Measurements from ENCODE around the gene PI16.
A peak's percentile ranks its signal among the peaks of the same experiment; 100 is the strongest.
"Not testable (repeated sequence)": the region's sequence is repeated elsewhere in the genome, so short reads cannot be mapped to it uniquely, and the experiment has no call there.

PI16 gene

DNA sequence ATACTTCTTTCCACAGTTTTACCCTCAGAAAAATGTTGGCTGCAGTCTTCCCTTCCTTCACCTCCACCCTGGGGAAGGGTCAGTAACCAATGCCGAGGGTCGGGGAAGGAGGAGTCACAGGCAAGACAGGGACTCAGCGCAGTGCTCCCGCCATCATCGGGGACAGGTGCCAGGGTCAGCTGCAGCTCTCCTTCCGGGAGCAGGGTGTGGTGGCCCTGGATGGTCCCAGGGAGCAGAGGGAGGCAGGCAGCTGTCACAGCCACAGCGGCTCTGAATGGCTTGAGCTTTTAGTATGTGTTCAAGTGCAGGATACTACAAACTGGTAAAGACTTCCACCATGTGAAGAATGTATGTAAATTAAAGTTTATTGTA is 26.0 kb upstream of the PI16 start:
- no peak for DNase-seq (ENCODE audit: low read depth)

DNA sequence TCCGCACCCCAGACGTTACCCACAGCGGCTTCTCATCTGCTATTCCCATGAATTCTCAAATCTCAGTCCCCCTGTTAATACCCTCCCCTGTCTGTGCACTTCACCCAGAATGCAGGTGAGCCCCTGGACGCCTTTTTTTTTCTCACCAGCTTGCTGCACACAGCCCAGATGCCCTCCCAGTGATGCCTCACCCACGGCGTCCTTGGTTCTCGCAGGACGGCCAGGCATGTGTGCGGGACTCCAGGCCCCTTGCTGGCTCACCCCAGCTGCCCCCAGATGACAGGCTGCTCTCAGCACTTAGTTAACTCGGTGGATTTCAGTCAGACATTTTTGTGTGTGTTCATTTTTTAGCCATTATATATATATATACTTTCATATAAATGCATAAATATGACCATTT is 25.4 kb upstream of the PI16 start:
- no peak for DNase-seq (ENCODE audit: low read depth)

DNA sequence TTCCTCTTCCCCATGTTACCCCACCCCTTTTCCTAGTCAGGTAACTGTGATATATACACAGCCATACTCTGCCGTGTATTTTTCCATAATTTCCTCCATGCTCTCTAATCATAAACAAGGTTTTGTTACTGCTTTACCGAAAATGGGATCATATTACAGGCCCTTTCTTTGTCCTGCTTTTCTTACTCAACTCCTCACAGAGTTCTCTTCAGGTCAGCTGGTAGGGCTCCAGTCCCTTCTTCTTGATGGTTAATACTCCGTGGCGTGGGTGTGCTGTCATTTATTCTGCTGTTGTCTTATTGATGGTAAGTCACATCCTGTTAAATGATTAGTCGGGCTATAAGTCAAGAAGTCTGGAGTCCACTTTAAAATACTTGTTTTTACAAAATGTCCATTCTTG is 24.9 kb upstream of the PI16 start:
- peak; percentile 52 for DNase-seq (ENCODE audit: low read depth)

DNA sequence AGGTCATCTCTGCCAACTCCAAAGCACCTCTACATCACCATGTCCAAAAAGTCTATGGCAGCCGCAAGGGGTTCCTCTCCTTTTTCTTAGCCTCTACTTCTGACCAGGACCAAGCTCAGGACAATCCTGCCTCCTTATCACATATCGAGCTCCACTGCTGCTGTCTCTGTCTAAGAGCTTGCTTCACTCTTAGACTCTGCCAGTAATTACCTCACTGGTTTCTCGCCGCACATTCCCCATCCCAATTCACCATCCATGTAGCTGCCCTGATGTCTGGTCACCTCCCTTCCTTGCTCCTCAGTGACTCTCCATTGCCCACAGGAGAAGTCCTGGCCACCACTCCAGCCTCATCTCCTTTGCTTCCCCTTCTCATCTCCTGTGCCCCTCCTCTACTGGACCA is 24.1 kb upstream of the PI16 start:
- peak; percentile 14 for DNase-seq (ENCODE audit: low read depth)

DNA sequence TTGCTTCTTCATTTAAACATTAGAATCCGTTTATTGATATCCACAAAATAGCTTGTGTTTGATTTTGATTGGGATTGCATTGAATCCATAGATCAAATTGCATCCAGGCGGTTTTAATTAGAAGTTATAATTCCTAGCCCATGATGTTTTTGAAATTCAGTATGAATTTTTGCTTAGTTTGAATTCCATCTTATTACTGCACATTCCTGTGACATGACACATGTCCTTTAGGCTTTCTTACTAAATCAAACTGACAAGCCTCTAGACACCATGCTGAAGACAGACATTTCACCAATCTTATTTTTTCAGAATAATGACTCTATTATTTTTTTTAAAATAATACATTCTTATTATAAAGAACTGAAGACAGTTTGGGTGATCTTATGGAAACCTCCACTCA is 21.4 kb upstream of the PI16 start:
- peak; percentile 66 for DNase-seq (ENCODE audit: low read depth)

DNA sequence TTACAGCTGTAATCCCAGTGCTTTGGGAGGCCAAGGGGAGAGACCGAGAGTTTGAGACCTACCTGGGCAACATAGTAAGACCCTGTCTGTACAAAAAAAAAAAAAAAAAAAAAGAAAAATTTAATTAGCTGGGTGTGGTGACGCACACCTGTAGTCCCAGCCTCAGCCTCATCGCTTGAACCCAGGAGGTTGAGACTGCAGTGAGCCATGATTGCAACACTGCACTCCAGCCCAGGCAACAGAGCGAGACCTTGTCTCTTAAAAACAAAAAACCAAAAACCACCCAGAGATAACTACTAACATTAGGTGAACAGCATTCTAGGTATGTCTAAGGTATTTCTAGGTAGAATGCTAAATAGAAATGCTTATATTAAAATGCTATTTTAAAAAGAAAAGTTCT is 21.0 kb upstream of the PI16 start:
- DNase-seq (ENCODE audit: low read depth) = no peak

DNA sequence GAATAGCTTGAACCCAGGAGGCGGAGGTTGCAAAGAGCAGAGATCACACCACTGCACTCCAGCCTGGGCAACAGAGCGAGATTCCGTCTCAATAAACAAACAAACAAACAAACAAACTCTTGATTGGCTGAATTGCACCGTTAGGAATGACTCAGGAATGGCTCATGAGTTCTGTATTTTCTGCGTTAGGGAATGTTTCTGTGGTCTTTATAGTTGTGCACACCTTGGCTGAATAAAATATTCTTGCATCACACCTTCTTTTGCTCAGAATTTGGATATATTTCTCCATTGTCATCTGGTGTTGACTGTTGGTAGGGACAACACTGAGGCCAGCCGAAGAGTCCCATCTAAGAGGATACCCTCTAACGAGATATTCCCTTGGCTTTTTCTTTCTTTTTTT is 19.6 kb upstream of the PI16 start:
- no peak for DNase-seq (ENCODE audit: low read depth)

DNA sequence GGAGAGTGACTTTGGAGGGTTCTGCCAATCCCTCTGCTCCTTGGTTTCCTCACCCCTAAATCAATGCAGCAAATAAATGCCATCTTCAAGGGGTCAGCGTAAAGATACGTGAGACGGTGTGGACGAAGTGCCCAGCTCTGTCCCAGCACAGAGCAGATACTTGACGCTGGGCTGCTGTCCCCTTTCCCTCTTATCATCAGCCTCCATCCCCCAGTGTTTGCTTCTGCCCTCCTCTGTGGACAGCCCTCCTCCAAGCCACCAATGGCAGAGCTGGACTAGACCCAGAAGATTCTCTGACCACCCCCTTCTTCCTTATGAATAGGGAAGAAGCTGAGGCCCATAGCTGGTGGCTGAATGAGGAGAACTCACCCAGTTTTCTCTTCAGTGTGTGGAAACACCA is 17.7 kb upstream of the PI16 start:
- no peak for DNase-seq (ENCODE audit: low read depth)

DNA sequence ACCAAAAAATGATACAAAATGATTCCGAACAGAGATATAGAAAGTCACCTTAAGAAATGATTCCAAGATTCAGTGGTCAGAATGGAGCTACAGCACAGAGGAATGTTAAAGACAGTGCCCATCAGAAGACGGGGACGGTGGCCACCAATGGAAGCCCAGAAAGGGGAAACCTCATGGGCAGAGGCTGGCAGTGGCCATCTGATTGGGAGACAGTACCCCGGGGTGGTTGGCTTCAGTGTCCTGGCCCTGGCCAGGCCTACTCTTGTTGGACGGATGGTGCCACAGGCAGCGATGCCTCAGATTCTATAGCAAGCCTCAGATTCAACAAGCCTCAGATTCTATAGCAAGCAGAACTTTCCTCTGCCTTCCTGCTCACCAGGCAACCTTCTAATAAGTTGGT is 16.6 kb upstream of the PI16 start:
- no peak for DNase-seq (ENCODE audit: low read depth)

DNA sequence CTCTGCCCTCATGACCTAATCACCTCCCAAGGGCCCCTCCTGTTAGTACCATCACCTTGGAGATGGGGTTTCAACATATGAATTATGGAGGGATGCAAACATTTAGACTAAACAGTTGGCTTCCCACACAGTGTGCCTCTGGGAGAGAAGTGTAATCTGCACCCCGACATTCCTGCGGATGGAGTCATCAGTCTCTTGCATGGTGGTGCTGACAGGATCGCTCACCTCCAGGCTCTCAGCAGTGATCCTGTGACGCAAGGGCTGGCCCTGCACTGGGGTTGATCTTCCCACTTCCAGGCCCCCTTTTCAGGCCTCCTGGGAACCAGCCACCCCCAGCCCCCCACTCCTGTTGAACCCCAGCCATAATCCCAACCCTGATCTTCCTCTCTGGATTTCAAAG is 16.0 kb upstream of the PI16 start:
- peak; percentile 98 for DNase-seq (ENCODE audit: low read depth)

DNA sequence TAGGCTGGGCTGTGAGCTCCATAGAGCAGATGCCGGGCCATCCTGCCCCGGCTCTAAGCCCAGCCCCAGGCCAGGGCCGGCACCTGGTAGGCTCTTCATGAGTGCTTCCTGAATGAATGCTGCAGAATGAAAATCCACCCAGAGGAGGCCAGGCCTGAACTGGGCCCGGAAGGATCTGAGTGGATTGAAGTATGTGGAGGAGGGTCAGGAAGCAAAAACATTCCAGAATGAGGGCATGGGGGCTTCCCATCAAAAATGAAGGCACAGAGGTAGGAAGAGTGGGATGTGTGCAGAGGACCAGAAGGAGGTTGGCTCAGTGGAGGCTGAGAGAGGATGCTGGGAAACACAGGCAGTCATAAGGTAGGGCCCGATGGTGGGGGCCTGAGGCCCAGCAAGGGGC is 15.5 kb upstream of the PI16 start:
- peak; percentile 31 for DNase-seq (ENCODE audit: low read depth)

DNA sequence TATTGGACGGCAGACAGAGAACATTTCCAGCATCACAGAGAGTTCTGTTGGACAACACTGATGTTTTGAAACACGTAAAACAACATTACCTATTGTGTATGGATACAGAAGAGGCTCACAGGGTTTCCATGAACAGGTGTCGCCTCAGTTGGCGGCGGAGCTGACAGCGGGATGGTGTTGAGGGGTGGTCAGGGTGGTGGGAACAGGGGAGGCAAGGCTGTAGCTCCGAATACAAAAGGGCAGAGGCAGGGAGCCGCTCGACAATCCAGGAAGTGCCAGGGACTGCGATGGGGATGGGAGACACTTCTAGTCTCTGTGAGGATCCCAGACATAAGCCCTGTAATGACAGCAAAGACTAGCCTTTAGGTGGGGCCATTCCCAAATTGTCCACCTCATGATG is 14.5 kb upstream of the PI16 start:
- DNase-seq (ENCODE audit: low read depth) = no peak

DNA sequence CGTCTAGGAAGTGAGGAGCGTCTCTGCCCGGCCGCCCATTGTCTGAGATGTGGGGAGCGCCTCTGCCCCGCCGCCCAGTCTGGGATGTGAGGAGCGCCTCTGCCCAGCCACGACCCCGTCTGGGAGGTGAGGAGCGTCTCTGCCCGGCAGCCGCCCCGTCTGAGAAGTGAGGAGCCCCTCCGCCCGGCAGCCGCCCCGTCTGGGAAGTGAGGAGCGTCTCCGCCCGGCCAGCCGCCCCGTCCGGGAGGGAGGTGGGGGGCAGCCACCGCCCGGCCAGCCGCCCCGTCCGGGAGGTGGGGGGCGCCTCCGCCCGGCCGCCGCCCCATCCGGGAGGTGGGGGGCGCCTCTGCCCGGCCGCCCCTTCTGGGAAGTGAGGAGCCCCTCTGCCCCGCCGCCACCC is 13.0 kb upstream of the PI16 start:
- not testable (repeated sequence) for DNase-seq (ENCODE audit: low read depth)

DNA sequence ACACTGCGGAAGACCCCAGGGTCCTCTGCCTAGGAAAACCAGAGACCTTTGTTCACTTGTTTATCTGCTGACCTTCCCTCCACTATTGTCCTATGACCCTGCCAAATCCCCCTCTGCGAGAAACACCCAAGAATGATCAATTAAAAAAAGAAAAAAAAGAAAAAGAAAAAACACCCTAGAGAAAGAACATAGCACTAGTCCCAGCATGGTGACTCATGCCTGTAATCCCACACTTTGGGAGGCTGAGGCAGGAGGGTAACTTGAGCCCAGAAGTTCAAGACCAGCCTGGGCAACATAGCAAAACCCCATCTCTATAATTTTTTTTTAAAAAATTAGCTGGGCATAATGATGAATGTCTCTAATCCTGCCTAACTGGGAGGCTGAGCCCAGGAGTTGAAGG is 12.2 kb upstream of the PI16 start:
- DNase-seq (ENCODE audit: low read depth) = not testable (repeated sequence)

DNA sequence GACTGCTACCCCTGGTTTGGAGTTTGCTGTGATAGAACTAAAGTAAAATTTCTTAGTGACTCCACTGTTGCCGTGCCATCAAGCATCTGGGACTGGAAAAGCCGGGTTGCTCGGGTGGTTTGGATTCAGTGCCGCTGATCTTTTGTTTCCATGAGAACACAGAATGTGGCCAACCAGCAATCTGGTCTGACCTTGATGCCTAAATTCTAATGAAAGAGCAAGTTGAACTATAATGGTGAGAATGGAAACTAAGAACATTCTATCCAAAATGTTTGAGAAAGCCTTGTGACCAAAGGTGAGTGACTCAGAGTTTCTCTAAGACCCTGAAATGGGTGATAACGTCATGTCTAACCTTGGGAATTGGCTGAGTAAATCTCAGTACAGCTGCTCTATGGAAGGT is 9.9 kb upstream of the PI16 start:
- DNase-seq (ENCODE audit: low read depth) = peak; percentile 66

DNA sequence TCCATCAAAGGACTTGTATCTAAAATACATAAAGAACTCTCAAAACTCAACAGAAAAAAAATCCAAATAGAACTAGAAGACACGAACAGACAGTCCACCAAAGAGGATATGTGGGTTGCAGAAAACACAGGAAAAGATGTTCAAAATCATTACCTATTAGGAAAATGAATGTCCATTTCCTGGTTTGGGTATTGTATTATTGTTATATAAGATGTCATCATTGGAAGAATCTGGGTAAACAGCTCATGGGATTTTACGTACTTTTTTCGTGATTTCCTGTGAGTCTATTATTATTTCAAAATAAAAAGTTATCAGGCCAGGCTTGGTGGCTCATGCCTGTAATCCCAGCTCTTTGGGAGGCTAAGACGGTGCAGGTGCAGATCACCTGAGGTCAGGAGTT is 9.2 kb upstream of the PI16 start:
- no peak for DNase-seq (ENCODE audit: low read depth)

DNA sequence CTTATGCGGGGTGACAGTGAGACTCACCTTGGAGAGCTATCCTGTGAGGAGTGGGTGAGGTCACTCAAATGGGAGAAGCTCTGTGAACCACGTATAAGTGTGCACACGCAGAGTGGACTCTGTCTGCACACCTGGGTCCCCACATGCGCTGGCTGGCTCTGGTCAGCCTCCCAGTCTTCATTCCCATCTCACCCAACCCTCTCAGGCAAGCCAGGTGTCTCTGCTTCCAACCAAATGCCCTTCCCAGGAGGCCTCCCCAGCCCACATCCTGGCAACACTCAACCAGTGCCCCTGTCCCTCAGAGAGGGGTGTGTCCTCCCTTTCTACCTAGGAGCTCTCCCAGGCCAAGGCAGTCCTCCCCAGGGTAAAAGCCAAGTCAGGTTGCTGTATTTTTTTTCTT is 8.0 kb upstream of the PI16 start:
- no peak for DNase-seq (ENCODE audit: low read depth)

DNA sequence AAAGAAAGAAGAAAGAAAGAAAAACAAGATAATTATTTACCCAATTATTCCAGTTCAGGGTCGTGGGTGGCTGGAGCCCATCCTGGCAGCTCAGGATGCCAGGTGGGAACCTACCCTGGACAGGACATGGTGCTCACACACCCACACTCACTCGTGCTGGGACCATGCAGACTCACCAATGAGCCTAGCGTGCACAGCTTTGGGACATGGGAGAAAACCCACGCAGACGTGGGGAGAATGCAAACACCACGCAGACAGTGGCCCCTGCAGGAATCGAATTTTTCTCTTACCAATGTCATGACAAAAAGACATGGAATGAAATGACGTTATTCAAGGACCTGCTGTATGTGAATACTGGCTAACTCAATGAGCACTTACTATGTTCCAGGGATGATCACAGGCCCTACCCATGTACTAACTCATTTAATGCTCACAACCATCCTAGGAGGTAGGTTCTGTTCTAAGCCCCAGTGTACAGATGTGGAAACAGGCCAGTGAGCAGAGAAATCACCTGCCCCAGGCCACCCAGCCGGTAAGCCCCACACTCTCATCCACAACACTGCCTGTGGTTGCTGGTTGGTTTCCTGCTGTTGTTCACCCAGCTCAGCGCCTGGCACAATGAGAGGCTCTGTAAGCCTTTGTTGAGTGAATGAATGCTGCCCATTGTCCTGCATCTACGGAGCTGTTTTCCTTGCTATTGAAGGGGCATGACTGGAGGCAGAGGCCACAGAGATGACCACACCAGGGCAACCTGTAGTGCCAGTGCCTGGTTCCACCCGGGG is 6.8 kb upstream of the PI16 start:
- DNase-seq (ENCODE audit: low read depth) = no peak

DNA sequence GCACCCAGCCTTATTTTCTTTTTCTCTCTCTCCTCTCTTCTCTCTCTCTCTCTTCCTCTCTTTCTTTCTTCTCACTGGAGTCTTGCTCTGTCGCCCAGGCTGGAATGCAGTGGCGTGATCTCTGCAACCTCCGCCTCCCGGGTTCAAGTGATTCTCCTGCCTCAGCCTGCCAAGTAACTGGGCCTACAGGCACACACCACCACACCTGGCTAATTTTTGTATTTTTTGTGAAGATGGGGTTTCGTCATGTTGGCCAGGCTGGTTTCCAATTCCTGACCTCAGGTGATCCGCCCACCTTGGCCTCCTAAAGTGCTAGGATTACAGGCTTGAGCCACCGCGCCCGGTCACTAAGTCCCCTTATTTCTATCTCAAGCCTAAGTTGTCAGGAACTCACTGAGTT is 5.5 kb upstream of the PI16 start:
- DNase-seq (ENCODE audit: low read depth) = not testable (repeated sequence)

DNA sequence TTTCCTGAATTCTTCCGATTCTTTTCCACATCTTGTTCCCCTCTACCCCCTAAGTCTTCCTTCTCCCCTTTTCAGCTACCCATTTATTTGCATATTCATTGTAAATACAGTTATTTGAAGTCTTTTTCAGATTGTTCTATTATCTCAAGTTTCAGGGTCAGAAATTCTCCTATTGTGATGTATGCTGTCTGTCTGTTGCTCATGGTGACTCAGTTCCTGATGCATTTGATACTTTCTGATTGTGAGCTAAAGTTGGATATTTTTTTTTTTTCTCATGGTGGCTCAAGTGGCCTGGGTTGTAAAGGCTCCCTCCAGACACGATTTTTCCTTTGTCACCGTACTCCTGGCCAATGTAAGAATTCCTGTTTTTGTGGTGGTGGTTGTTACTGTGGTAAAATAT is 4.9 kb upstream of the PI16 start:
- peak; percentile 61 for DNase-seq (ENCODE audit: low read depth)

DNA sequence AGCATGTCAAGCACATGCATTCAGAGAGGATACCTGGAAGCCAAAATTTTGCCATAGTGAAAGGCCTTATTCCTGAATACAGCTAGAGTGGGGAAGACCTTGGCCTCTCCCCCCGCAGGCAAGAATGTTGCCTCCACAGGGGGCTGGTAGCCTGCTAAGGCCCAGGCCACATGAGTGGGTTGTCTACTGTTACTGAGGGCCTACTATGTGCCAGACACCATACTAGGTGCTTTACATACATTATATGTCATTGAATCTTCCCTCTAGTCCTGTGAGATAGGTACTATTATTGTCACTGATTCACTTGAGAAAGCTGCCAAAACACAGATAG is 642 bp upstream of the PI16 start:
- DNase-seq (ENCODE audit: low read depth) = no peak

DNA sequence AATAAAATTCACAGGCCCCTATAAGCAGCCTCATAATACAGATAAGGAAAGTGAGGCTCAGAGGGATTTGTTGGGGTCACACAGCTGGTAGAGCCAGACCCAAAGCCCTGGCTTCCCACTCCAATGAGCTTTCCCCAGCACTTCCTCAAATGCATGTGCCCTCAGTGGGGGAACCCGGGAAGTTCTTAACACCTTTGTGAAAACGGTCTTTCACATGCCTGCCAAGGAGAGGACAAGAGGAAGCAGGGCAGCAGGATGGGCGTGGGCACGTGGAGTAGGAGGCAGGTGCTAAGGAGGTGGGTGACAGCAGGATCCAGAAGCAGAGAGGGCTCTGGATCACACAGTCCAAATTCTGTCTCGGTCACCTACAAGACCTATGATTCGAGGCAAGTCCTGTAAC is 598 bp downstream of the PI16 start:
- DNase-seq (ENCODE audit: low read depth) = no peak

DNA sequence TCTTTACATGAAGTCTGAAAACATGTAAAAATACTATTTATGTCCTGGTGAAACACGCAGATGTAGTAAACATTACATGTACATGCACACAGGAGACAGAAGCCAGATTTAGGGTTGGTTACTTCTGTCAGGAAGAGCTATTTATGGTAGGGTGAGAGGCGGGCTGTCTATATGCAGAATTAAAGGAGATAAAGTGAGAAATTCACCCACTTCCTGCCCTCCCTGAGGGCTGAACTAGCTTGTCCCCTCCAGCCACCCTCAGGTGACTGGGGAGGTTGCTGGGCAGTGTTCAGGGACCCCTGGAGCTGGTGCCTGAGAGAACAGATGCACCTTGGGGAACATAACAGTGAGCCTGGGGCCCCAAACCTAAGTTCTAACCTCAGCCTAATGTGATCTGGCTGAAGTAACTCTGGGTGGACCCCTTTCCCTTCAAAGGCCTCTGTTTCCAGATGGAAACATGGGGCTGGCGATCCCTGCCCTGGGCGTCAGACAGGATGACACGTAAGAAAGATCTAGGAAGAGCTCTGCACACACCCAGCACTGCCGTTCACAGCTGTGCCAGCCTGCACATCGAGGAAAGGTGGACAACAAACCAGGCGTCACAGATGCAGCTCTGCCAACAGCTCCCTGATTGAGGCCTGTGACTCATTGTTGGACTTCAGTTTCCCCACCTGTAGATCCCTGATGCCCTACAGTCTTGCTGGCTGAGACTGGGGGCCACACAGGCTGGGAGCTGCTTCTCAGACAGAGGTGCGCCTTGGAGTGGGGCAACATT is 1.3 kb downstream of the PI16 start:
- DNase-seq (ENCODE audit: low read depth) = peak; percentile 50

DNA sequence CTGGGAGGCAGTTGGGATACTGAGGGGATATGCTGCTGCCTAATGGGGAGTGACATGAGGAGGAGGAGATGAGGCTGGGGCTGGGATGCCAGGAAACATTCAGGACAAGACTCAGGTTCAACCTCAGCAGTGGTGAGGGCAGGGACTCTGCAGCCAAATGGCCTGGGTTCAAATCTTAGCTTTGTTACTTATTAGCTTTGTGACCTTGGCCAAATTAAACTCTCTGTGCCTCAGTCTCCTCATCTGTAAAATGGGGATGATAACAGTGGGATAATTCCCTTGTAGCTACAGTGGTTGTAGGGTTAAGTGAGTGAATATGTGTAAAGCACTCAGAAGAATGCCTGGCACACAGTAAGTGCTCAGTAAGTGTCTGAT is 1.9 kb downstream of the PI16 start:
- DNase-seq (ENCODE audit: low read depth) = no peak
